Fibroblast of skin of back (primary cell): ENCODE data around the gene NLE1. TPM values are rescaled to one million over a fixed set of nuclear protein-coding genes. Genes with fewer than 3 reads are reported as not detected.
"Not testable (repeated sequence)": the region's sequence is repeated elsewhere in the genome, so short reads cannot be mapped to it uniquely, and the experiment has no call there.

Experiments
- DNase-seq: peaks from one replicate; pipeline ENCODE4 v3.0.0-alpha.2; 2013
- polyA plus RNA-seq, 2 experiments: library from polyadenylated mRNA; unstranded; fragments of 120-200 nt; gene quantifications; one replicate each; pipeline ENCODE4 v1.2.1, GENCODE V29; 2013; ENCODE audit not compliant: insufficient read length in 2 of 2

Gene NLE1
- polyA plus RNA-seq (2013, experiment 1 of 2; ENCODE audit: insufficient read length) = 19.0 TPM
- polyA plus RNA-seq (2013, experiment 2 of 2; ENCODE audit: insufficient read length) = 11.9 TPM

- DNase-seq = peak; percentile 79
Observed at GRCh38 chr17:35141681-35142466, at the start of gene NLE1. Gene NLE1, minus strand, starts transcription at chr17:35142303. Its CDS starts 28 bp downstream, at chr17:35142275.

DNA sequence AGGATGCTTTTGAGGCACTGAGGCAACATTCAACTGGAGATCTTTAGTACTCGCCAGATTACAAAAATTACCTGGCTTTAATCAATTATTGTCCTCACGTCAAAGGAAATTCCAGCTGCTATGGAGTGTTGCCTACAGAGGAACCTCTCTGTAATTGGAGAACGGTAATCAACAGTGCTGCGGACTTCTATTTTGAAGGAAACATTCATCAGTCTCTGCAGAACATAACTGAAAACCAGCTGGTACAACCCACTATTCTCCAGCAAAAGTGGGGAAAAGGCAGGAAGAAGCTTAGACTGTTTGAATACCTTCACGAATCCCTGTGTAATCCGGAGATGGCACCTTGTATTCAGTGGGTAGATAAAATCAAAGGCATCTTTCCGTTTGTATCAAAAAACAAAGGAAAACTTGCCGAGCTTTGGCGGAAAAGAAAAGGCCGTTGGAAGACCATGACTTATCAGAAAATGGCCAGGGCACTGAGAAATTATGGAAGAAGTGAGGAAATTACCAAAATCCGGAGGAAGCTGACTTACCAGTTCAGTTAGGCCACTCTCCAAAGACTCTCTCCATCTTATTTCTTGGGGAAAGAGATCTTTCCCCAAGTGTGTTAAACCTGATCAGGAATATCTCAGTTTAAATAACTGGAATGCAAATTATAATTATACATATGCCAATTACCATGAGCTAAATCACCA, 49.0 kb upstream of the NLE1 start:
- no peak for DNase-seq

GRCh38 chr17:35189291-35189690, 47.2 kb upstream of the NLE1 start:
- peak; percentile 22 for DNase-seq

GRCh38 chr17:35188111-35188510, 46.0 kb upstream of the NLE1 start:
- DNase-seq = peak; percentile 19

GRCh38 chr17:35187481-35187880, 45.4 kb upstream of the NLE1 start:
- no peak for DNase-seq

GRCh38 chr17:35185849-35186248, 43.7 kb upstream of the NLE1 start:
- no peak for DNase-seq

DNA sequence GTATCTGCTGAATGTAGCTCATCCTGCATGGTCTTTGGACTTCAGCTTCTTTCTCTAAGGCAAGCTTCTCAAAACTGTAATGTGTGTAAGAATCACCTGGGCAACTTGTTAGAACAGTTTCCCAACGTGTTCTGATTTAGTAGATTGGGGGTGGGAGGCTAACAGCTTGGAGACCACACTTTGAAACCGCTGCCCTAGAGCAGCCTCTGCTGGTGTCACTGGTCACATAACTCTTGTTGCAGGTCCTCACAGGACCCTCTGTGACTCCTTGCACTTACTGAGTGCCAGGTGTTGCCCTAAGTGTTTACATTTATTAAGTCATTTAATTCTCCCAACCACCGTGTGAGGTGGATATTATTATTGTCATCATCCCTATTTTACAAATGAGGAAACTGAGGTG, 42.2 kb upstream of the NLE1 start:
- DNase-seq = no peak

- no peak for DNase-seq
Observed at GRCh38 chr17:35183332-35183731, 41.2 kb upstream of the NLE1 start.

DNA sequence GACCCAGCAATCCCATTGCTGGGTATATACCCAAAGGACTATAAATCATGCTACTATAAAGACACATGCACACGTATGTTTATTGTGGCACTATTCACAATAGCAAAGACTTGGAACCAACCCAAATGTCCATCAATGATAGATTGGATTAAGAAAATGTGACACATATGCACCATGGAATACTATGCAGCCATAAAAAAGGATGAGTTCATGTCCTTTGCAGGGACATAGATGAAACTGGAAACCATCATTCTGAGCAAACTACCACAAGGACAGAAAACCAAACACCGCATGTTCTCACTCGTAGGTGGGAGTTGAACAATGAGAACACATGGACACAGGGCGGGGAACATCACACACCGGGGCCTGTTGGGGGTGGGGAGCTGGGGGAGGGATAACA, 37.3 kb upstream of the NLE1 start:
- DNase-seq = not testable (repeated sequence)

GRCh38 chr17:35176897-35177296, 34.8 kb upstream of the NLE1 start:
- DNase-seq = no peak

- DNase-seq = no peak
Observed at GRCh38 chr17:35175638-35176415, 33.7 kb upstream of the NLE1 start.

- no peak for DNase-seq
Observed at GRCh38 chr17:35174835-35175334, 32.8 kb upstream of the NLE1 start.

GRCh38 chr17:35172321-35172720, 30.2 kb upstream of the NLE1 start:
- DNase-seq = not testable (repeated sequence)

DNA sequence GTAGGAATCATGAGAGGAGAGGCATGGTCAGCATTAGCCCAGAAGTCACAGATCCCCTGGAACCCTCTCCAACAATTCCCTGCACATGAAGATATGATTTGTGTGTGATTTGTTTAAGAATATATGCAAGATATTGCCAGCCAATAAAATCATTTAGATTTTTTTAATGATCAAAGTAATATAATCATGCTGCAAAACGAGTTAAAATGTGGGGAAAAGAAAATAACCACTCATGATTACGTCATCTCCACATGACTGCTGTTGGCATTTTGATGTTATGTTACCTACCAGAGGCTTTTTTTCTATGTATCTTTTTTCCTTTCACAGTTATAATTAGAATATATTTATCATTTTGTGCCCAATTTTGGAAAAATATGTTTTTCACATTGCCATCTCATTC, 29.7 kb upstream of the NLE1 start:
- no peak for DNase-seq

- DNase-seq = no peak
Observed at GRCh38 chr17:35170968-35171771, 29.1 kb upstream of the NLE1 start.

DNA sequence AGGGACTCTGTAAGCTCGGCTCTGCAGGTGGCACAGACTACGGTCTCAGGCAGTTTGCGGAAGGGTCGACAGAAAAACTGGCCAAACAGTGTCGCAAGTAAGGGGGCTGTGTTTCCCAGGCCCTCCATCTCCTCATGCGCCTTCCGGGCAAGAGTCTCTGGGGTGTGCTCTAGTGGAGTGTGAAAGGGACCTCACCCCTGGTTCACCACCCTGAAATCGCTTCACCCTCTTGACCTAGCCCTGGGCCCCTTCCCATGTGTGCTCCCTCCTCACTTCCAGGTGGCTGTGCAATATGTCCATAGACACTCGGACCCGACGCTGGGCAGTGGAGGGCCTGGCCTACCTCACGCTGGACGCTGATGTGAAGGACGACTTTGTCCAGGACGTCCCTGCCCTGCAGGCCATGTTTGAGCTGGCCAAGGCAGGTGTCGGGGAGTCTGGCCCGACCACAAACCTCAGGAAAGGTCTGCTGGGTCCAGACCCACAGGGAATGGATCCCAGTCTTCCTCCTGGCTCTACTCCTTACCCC, 27.8 kb upstream of the NLE1 start:
- DNase-seq = no peak

- peak; percentile 17 for DNase-seq
Observed at GRCh38 chr17:35167666-35168065, 25.6 kb upstream of the NLE1 start.

- DNase-seq = no peak
Observed at GRCh38 chr17:35167046-35167445, 24.9 kb upstream of the NLE1 start.

- DNase-seq = no peak
Observed at GRCh38 chr17:35166526-35166925, 24.4 kb upstream of the NLE1 start.

DNA sequence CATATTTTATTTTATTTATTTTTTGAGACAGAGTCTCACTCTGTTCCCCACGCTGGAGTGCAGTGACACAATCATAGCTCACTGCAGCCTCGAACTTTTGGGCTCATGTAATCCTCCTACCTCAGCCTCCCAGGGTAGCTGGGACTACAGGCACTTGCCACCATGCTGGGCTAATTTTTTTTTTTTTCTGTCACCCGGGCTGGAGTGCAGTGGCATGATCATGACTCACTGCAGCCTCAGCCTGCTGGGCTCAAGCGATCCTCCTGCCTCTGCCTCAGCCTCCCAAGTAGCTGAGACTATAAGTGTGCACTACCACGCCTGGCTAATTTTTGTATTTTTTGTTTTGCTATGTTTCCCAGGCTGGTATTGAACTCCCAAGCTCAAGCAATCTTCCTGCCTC, 22.6 kb upstream of the NLE1 start:
- DNase-seq = no peak

GRCh38 chr17:35163886-35164285, 21.8 kb upstream of the NLE1 start:
- no peak for DNase-seq

- DNase-seq = no peak
Observed at GRCh38 chr17:35162755-35163154, 20.7 kb upstream of the NLE1 start.
